SH-SY5Y (cell line): ENCODE data around the gene PLCZ1.

Experiments
- GATA2 ChIP-seq: IDR thresholded peaks from 2 replicates; pipeline ENCODE4 v1.6.1; 2011; ENCODE audit warnings: mild to moderate bottlenecking, low read depth, low read length
- GATA3 ChIP-seq: IDR thresholded peaks from 2 replicates; pipeline ENCODE4 v1.6.1; 2011; ENCODE audit warnings: low read depth, mild to moderate bottlenecking, low read length, moderate library complexity

DNA sequence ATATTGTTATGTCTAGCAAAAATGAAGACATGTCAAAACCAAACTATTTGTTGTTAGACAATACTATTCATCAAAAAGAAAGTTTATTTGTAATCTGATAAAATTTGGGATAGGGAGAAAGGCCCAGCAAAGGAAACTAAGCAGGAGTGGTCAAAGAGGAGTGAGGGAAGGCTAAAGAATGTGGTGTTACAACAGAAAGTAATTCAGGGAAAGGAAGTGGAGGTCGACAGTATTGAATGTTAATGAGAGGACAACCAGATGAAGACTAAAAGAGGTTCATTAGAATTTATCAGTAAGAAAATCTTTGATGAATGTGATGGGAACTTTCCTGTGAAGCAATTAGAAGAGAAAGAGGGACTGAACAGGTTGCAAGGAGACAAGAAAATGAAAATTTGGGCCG is 33.9 kb downstream of the PLCZ1 start:
- TF ChIP-seq GATA3: no peak
- no peak for TF ChIP-seq GATA2
